ENCODE results near the gene NDC80. TPM values are rescaled to one million over a fixed set of nuclear protein-coding genes. Genes with fewer than 3 reads are reported as not detected.
"Not testable (repeated sequence)": the region's sequence is repeated elsewhere in the genome, so short reads cannot be mapped to it uniquely, and the experiment has no call there.

Gene NDC80
- polyA plus RNA-seq, 3 donors: 23.8 to 29.0 (median 26.3) TPM

- DNase-seq: no peak
These were observed 46.1 kb downstream of the NDC80 start for GRCh38 chr18:2617401-2617998.

- DNase-seq: no peak
These were observed 46.7 kb downstream of the NDC80 start for GRCh38 chr18:2618009-2618408.

- DNase-seq: no peak
These were observed 53.9 kb downstream of the NDC80 start for GRCh38 chr18:2625217-2625616.

DNA sequence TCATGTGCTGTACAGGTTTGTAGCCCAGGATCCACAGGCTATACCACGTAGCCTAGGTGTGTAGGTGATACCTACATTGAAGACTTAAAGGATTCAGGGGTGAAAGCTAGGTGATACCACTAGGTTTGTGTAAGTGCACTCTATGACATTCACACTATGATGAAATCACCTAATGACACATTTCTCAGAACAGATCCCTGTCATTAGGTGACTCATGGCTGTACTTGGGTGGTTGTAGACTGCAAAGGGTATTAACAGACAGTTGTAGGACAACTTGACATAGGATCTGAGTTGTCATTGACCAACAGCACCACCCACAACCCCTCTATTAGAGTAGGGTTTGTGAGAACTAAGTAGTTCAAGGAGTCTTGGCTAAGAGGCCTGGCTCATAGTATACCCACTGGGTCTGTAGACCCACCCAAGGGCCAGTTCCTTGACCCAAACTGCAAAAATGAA, 56.5 kb downstream of the NDC80 start:
- DNase-seq: no peak

DNA sequence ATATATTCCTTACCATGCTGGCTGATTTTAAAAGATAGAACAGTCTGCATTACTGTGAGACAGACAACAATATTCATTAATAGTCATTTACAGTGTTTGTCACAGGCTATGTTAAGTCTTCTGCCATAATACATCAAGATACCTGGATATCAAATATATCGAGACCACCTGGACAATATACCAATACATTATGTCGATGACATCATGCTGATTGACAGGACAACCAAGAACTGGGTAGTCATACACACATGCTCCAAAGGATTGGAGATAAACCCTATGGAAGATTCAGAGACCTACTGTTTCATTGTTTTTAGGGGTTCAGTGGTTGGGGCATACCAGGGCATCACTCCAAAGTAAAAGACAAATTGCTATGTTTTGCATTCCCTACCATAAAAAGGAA, 57.6 kb downstream of the NDC80 start:
- DNase-seq: no peak

DNA sequence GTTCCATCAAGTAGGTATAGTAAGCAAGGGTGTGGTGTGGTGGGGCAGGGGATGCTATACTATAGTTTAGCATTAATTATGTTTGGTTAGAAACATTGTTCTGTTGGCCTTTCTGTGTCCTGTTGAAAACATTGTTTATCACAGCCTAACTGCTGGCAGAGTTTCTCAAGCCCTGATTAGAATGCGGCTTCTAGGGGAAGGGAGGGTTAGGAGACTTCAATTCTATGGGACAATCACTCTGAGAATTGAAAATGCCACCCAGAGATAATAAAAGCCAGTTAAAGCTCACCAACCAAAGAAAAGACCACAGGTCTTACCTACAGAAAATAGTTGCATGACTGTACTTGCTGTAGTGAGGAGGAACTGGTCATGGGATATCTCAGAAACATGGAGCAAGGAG, 64.2 kb downstream of the NDC80 start:
- no peak for DNase-seq

DNA sequence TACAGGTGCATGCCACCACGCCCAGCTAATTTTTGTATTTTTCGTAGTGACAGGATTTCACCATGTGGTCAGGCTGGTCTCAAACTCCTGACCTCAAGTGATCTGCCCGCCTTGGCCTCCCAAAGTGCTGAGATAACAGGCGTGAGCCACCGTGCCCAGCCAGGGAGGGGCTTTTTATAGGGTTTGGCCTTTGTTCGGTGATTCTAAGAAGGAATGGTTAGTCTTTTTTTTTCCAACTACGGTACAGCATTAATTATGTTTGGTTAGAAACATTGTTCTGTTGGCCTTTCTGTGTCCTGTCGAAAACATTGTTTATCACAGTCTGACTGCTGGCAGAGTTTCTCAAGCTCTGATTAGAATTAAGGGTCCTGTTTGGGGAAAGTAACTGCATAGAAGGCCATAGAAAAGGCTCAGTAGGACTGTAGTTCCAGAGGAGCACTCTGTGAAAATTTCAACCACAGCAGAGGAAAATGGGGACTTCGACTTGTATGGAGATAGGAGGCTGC, 64.8 kb downstream of the NDC80 start:
- peak; percentile 20 for DNase-seq

DNA sequence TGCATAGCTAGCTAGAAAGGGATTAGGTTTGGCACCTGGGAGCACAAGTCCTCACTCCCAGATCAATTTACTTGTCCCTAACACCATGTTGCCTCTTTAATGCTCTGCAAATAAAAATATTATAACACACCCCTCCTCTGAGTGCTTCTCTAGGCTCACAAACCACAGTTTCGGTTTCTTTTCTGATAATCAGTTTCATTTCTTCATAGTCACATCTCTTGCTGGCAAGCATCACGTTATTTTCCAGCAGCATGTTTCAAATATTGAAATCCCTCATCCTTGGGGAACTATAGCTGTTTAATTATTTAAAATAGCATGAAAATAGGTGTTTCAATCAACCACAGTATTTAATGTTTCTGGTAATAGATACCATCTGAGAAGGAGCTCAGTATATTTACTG, 70.3 kb downstream of the NDC80 start:
- DNase-seq: no peak

- DNase-seq: no peak
These were observed 71.4 kb downstream of the NDC80 start for GRCh38 chr18:2642771-2643170.

DNA sequence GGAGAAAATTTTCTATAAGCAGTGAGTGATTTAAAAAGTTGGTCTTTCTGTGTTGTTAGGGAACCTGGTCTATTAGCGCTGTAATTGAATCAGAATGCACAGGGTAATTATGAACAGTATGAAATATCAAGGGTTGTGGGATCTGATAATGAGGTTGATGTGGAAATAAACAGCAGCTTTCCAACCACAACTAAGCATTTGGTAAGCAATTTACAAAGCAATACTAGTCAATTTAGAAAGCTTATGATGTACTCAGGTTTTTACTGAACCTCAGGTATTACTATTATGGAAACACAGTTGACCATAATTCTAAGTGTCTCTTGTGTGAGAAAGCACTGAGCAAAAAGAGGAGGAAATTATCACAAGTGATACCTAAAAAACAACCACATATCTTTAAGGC, 73.2 kb downstream of the NDC80 start:
- DNase-seq: no peak

DNA sequence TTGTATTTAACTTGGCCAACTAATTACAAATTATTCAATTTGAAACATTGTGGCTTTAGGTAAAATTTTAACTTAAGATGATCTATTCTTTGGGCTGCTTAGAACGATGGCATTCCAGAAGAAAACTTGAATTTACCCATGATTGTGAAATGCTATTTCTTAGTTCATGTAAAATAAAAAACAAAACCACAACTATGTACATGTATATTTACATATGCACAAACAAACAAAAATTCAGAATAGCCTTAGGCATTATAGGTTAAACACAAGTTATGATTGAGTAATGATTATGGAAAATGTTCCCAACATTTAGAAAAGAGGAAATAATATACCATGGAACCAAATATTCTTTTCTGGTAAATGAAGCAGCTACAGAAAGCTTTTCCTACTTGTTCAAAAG, 80.6 kb downstream of the NDC80 start:
- DNase-seq: no peak

GRCh38 chr18:2653467-2653866, 82.1 kb downstream of the NDC80 start:
- no peak for DNase-seq

- peak; percentile 8 for DNase-seq
These were observed 83.0 kb downstream of the NDC80 start for GRCh38 chr18:2654169-2654927.

GRCh38 chr18:2654928-2655177, 83.5 kb downstream of the NDC80 start:
- peak; percentile 26 for DNase-seq

GRCh38 chr18:2655178-2655953, 84.0 kb downstream of the NDC80 start, which contains the start of gene SMCHD1:
TSS of gene SMCHD1 (plus strand) at chr18:2655726. CDS start at chr18:2656076, 350 bp downstream.
- DNase-seq: peak; percentile 83

DNA sequence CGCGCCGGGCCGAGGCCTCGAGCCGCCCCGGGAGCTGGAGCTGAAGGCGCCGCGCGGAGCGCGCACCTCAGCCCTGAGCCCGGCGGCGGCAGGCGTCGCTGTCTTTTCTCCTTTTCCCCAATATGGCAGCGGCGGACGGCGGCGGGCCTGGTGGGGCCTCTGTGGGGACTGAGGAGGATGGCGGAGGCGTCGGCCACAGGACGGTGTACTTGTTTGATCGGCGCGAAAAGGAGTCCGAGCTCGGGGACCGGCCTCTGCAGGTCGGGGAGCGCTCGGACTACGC, 84.5 kb downstream of the NDC80 start:
- no peak for DNase-seq

- peak; percentile 44 for DNase-seq
These were observed 85.1 kb downstream of the NDC80 start for GRCh38 chr18:2656237-2656980.

GRCh38 chr18:2656981-2657512, 85.7 kb downstream of the NDC80 start:
- no peak for DNase-seq

GRCh38 chr18:2657788-2658458, 86.6 kb downstream of the NDC80 start:
- no peak for DNase-seq

DNA sequence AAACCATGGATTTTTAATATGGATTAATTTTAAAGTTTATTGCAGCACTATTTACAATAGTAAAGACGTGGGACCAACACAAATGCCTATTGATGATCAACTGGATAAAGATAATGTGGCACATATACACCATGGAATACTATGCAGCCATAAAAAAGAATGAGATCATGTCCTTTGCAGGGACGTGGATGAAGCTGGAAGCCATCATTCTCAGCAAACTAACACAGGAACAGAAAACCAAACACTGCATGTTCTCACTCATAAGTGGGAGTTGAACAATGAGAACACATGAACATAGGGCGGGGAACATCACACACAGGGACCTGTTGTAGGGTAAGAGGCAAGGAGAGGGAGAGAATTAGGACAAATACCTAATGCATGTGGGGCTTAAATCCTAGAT, 89.5 kb downstream of the NDC80 start:
- DNase-seq: not testable (repeated sequence)

GRCh38 chr18:2662288-2662687, 90.9 kb downstream of the NDC80 start:
- not testable (repeated sequence) for DNase-seq

- DNase-seq: no peak
These were observed 91.6 kb downstream of the NDC80 start for GRCh38 chr18:2662990-2663389.

All from renal pelvis (tissue), 4 donors.